ENCODE measurements around the gene CTSD. TPM values are rescaled to one million over a fixed set of nuclear protein-coding genes. Genes with fewer than 3 reads are reported as not detected.

CTSD gene
- total and polyA plus RNA-seq, 11 donors: 420 to 1,779 (median 722) TPM

DNA sequence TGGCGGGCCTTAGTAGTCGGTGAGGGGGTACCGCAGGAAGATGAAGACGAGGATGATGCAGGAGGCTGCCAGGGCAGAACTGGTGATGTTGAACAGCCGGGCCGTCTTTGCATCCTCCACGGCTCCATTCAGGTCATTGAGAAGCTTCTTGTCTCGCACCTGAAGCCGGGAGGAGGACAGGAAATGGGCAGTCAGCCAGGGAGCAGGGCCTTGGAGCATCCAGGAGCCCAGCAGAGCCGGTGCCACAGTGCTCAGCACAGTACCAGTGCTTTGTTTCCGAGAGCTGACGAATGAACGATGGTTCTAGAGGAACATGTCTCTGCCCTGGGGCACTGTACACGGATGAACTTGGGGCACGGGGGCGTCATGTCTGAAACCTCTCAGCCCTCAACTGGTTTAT, 28.5 kb downstream of the CTSD start:
- Histone ChIP-seq H3K27me3 (peaks cover 0 to 67% (median 15%) of the 10 kb centered on the region in 9 donors), H3K36me3 (no peaks in the 10 kb centered on the region), H3K27ac (no peak overlapping the region), H3K4me1 (no peaks in the 10 kb centered on the region), H3K4me3 (no peak overlapping the region), H3K9me3 (peaks cover 0 to 18% (median 7%) of the 10 kb centered on the region in 12 donors)
- no peak for ATAC-seq
- WGBS, 4 donors: 75 to 78% (median 76%) methylated on average over 16 of the region's 16 CpGs
- intact Hi-C loops (cut with DNase I): no loop called here
- TF ChIP-seq, protein P1, sequence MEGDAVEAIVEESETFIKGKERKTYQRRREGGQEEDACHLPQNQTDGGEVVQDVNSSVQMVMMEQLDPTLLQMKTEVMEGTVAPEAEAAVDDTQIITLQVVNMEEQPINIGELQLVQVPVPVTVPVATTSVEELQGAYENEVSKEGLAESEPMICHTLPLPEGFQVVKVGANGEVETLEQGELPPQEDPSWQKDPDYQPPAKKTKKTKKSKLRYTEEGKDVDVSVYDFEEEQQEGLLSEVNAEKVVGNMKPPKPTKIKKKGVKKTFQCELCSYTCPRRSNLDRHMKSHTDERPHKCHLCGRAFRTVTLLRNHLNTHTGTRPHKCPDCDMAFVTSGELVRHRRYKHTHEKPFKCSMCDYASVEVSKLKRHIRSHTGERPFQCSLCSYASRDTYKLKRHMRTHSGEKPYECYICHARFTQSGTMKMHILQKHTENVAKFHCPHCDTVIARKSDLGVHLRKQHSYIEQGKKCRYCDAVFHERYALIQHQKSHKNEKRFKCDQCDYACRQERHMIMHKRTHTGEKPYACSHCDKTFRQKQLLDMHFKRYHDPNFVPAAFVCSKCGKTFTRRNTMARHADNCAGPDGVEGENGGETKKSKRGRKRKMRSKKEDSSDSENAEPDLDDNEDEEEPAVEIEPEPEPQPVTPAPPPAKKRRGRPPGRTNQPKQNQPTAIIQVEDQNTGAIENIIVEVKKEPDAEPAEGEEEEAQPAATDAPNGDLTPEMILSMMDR (IDR thresholded peaks at IDR 0.05): no peak
- no peak for TF ChIP-seq POLR2A (IDR thresholded peaks at IDR 0.05)
- DNase-seq: no peak

- Histone ChIP-seq H3K4me3 (no peak overlapping the region), H3K4me1 (no peaks in the 10 kb centered on the region), H3K27me3 (peaks cover 0 to 73% (median 18%) of the 10 kb centered on the region in 9 donors), H3K27ac (no peak overlapping the region), H3K36me3 (no peaks in the 10 kb centered on the region), H3K9me3 (peaks cover 0 to 18% (median 7%) of the 10 kb centered on the region in 12 donors)
- no peak for TF ChIP-seq POLR2A (IDR thresholded peaks at IDR 0.05)
- TF ChIP-seq, protein P1 (IDR thresholded peaks at IDR 0.05): no peak
- no peak for ATAC-seq
- WGBS, 4 donors: 51 to 60% (median 56%) methylated on average over 5 to 10 of the region's 10 CpGs
- no peak for DNase-seq
- intact Hi-C loops (cut with DNase I): no loop called here
These were observed 29.1 kb downstream of the CTSD start for GRCh38 chr11:1734641-1735081.

- peak in 1 of 4 donors; percentile 10 for ATAC-seq
These were observed 29.7 kb downstream of the CTSD start for GRCh38 chr11:1733716-1734640.

More at GRCh38 chr11:1733716-1734640, 29.7 kb downstream of the CTSD start:
- TF ChIP-seq POLR2A (IDR thresholded peaks at IDR 0.05): no peak
- TF ChIP-seq, protein P1 (IDR thresholded peaks at IDR 0.05): no peak
- Histone ChIP-seq H3K4me1 (peaks cover 0 to 5% (median 0%) of the 10 kb centered on the region in 12 donors), H3K27me3 (peaks cover 5 to 80% (median 22%) of the 10 kb centered on the region in 9 donors), H3K9me3 (peaks cover 0 to 18% (median 7%) of the 10 kb centered on the region in 12 donors), H3K36me3 (no peaks in the 10 kb centered on the region), H3K27ac (no peak overlapping the region), H3K4me3 (no peak overlapping the region)
- WGBS, 4 donors: 70 to 73% (median 72%) methylated on average over 26 to 28 of the region's 28 CpGs
- intact Hi-C loops (cut with DNase I): no loop called here
- DNase-seq: no peak
